Right lobe of liver (tissue), 4 donors: Measurements from ENCODE around the gene HRK.

Experiments
- CTCF ChIP-seq, 4 donors: fragments of 200-600 bp in 3 of 4; fragments of 450-650 bp in 1 of 4; IDR thresholded peaks; one replicate each; pipeline versions ENCODE4 v1.5.1 to v1.8.0; 2016 to 2022; ENCODE audit warnings: antibody characterized with exemption in 4 of 4, mild to moderate bottlenecking in 2 of 4
- POLR2A ChIP-seq: fragments of 450-650 bp; IDR thresholded peaks from one replicate; pipeline ENCODE4 v1.6.1; 2017; ENCODE audit warnings: antibody characterized with exemption, mild to moderate bottlenecking
- donor health status: DM: no; HTN: no; CAD: no.
- donor health status: DM: no; HTN: no; CAD: no.
- donor health status: DM: no; HTN: yes; CAD: no.

DNA sequence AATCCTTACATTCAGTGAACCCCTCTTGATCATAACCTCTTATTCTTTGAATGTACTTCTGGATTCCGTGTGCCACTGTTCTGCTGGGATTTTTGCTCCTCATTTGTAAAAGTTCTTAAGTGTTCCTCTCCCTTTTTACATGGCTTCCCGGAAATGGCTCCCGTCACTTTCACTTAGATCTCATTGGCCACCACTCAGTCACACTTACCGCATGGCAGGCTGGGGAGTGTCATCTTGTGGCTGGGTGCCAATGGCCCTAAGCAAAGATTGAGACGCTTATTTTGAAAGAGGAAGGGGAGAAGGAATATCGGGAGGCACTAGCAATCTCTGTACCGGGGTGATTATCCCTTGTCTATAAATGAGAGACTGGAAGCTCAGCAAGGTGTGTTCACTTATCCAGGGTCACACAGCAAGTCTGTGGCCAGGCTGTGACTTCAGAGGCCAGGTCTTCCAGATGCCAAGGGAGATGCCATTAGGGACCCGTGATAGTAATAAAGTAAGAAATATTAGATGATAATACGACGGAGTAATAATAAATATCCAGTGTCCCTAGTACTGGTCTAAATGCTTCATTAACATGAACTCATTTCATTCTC is 74.3 kb downstream of the HRK start:
- no peak for TF ChIP-seq CTCF (IDR thresholded peaks at IDR 0.05)
- no peak for TF ChIP-seq POLR2A
